Kasumi-1 (cell line): Measurements from ENCODE around the gene GRK5.
"Not testable (repeated sequence)": the region's sequence is repeated elsewhere in the genome, so short reads cannot be mapped to it uniquely, and the experiment has no call there.

Source experiments
- DNase-seq, 2 experiments: peaks; one replicate each; lab custom pipeline; 2025; lab: John Stamatoyannopoulos, UW

The GRK5 gene

GRCh38 chr10:119459681-119460340 lies 252.4 kb downstream of the GRK5 start:
- no peak for DNase-seq

- DNase-seq: no peak
Measured at GRCh38 chr10:119460369-119461195, 253.2 kb downstream of the GRK5 start.

GRCh38 chr10:119461380-119461779 lies 254.0 kb downstream of the GRK5 start:
- no peak for DNase-seq

- DNase-seq: no peak
Measured at GRCh38 chr10:119461923-119462322, 254.6 kb downstream of the GRK5 start.

- no peak for DNase-seq
Measured at GRCh38 chr10:119462773-119463172, 255.4 kb downstream of the GRK5 start.

GRCh38 chr10:119463195-119463594 lies 255.8 kb downstream of the GRK5 start:
- not testable (repeated sequence) for DNase-seq

GRCh38 chr10:119465085-119465484 lies 257.7 kb downstream of the GRK5 start:
- no peak for DNase-seq

GRCh38 chr10:119466076-119466475 lies 258.7 kb downstream of the GRK5 start:
- no peak for DNase-seq

- DNase-seq: no peak
Measured at GRCh38 chr10:119466655-119467054, 259.3 kb downstream of the GRK5 start.

- no peak for DNase-seq
Measured at GRCh38 chr10:119468542-119469324, 261.4 kb downstream of the GRK5 start.

GRCh38 chr10:119469325-119469707 lies 261.9 kb downstream of the GRK5 start:
- DNase-seq: no peak

- no peak for DNase-seq
Measured at GRCh38 chr10:119469846-119470245, 262.5 kb downstream of the GRK5 start.

- no peak for DNase-seq
Measured at GRCh38 chr10:119470920-119471702, 263.7 kb downstream of the GRK5 start.

- no peak for DNase-seq
Measured at GRCh38 chr10:119473771-119474170, 266.4 kb downstream of the GRK5 start.

GRCh38 chr10:119474606-119475005 lies 267.2 kb downstream of the GRK5 start:
- no peak for DNase-seq

- no peak for DNase-seq
Measured at GRCh38 chr10:119477444-119477843, 270.1 kb downstream of the GRK5 start.

GRCh38 chr10:119478111-119478802 lies 270.9 kb downstream of the GRK5 start:
- no peak for DNase-seq

GRCh38 chr10:119478811-119479341 lies 271.5 kb downstream of the GRK5 start:
- DNase-seq: no peak

GRCh38 chr10:119479532-119479931 lies 272.2 kb downstream of the GRK5 start:
- no peak for DNase-seq

- no peak for DNase-seq
Measured at GRCh38 chr10:119480667-119481066, 273.3 kb downstream of the GRK5 start.
